HCT116 (cell line): ENCODE measurements around the gene COX15. TPM values are rescaled to one million over a fixed set of nuclear protein-coding genes. Genes with fewer than 3 reads are reported as not detected.

ENCODE experiments used
- ATAC-seq: fragments of 200-7000 bp; cut with Tn5 transposase; 2 replicates; pipeline ENCODE4 v1.9.1; 2020; ENCODE audit warnings: mild to moderate bottlenecking, moderate library complexity
- BruUV-seq: library from RNA; stranded (reverse); fragments of 400-500 nt; replicated peaks from 2 replicates; lab custom pipeline; 2021; lab: Mats Ljungman, UMichigan
- CTCF ChIA-PET: fragments of 300-600 bp; sonication (Branson Sonifier 250); formaldehyde crosslinking; loops from one replicate; lab custom pipeline; 2021; ENCODE audit warnings: antibody characterized with exemption; lab: Charles Lee
- POLR2A ChIA-PET: fragments of 300-600, 350-600 bp; sonication (Branson Sonifier 250); formaldehyde crosslinking; loops from one replicate; lab custom pipeline; 2021; ENCODE audit warnings: antibody characterized with exemption; lab: Charles Lee
- RAD21 ChIA-PET, 2 experiments: fragments of 300-600 bp; sonication (Branson Sonifier 250); formaldehyde crosslinking; loops; one replicate each; lab custom pipeline; 2023; ENCODE audit warnings: low total read pairs in 2 of 2; ENCODE audit not compliant: uncharacterized antibody in 2 of 2, unreplicated experiment in 2 of 2, low non-redundant PET in 1 of 2; lab: Charles Lee
- DNase-seq: peaks from one replicate; pipeline ENCODE4 v3.0.0-alpha.2; 2010; ENCODE audit warnings: low read depth, low spot score
- H2AFZ ChIP-seq: fragments of 200-600 bp; shearing (Covaris generic), sonication (generic); 2 replicates; pipeline ENCODE4 v1.6.1; 2017; ENCODE audit warnings: low read depth, mixed run types, mixed read lengths, antibody characterized with exemption, low read length; ENCODE audit not compliant: poor library complexity, severe bottlenecking
- H3K27ac ChIP-seq: 2 replicates; pipeline ENCODE4 v1.5.1; 2012; ENCODE audit warnings: low read depth, low read length
- H3K27me3 ChIP-seq: fragments of 200-600 bp; sonication (generic); 2 replicates; pipeline ENCODE4 v1.6.1; 2016; ENCODE audit warnings: mixed run types, low read length, mixed read lengths; ENCODE audit not compliant: insufficient read depth
- H3K36me3 ChIP-seq, 2 experiments: fragments of 200-500 bp in 1 of 2; fragments of 200-600 bp in 1 of 2; sonication (Bioruptor generic) in 1 of 2; sonication (generic) in 1 of 2; 2 replicates each; pipeline versions ENCODE4 v1.5.1 to v1.6.1; 2014 to 2016; ENCODE audit warnings: low read length in 2 of 2, inconsistent platforms in 1 of 2, mixed read lengths in 1 of 2, mixed run types in 1 of 2; ENCODE audit not compliant: insufficient read depth in 2 of 2, control insufficient read depth in 1 of 2
- H3K4me1 ChIP-seq, 2 experiments: fragments of 200-600 bp in 1 of 2; sonication (generic) in 1 of 2; 2 replicates each; pipeline versions ENCODE4 v1.5.1 to v1.6.1; 2012 to 2017; ENCODE audit warnings: low read length in 2 of 2, inconsistent platforms in 1 of 2, mild to moderate bottlenecking in 1 of 2, mixed read lengths in 1 of 2, mixed run types in 1 of 2, moderate library complexity in 1 of 2; ENCODE audit not compliant: insufficient read depth in 2 of 2, control insufficient read depth in 1 of 2
- H3K4me2 ChIP-seq: fragments of 200-600 bp; sonication (generic); 2 replicates; pipeline ENCODE4 v1.6.1; 2017; ENCODE audit warnings: mixed run types, low read length, mixed read lengths
- H3K4me3 ChIP-seq, 2 experiments: fragments of 200-600 bp in 1 of 2; sonication (generic) in 1 of 2; replicated peaks in 1 of 2; 2 replicates each; pipeline ENCODE4 v1.5.1; 2011 to 2016; ENCODE audit warnings: low read length in 2 of 2, control low read depth in 1 of 2, low read depth in 1 of 2, mild to moderate bottlenecking in 1 of 2, mixed read lengths in 1 of 2, mixed run types in 1 of 2
- H3K79me2 ChIP-seq: fragments of 200-600 bp; sonication (generic); 2 replicates; pipeline ENCODE4 v1.6.1; 2017; ENCODE audit warnings: mild to moderate bottlenecking, mixed run types, low read length, moderate library complexity, mixed read lengths; ENCODE audit not compliant: insufficient read depth
- H3K9ac ChIP-seq: fragments of 200-600 bp; sonication (generic); 2 replicates; pipeline ENCODE4 v1.6.1; 2016; ENCODE audit warnings: low read length, mixed read lengths
- H3K9me2 ChIP-seq: fragments of 200-600 bp; sonication (generic), shearing (Covaris generic); 2 replicates; pipeline ENCODE4 v1.6.1; 2017; ENCODE audit warnings: mixed run types, mild to moderate bottlenecking, moderate library complexity; ENCODE audit not compliant: insufficient read depth
- H3K9me3 ChIP-seq, 2 experiments: fragments of 200-500 bp in 1 of 2; fragments of 200-600 bp in 1 of 2; sonication (Bioruptor generic) in 1 of 2; sonication (generic) in 1 of 2; 2 replicates each; pipeline ENCODE4 v1.6.1; 2014 to 2017; ENCODE audit warnings: low read length in 2 of 2, mixed read lengths in 2 of 2, inconsistent platforms in 1 of 2, low read depth in 1 of 2, mild to moderate bottlenecking in 1 of 2, mixed run types in 1 of 2, moderate library complexity in 1 of 2; ENCODE audit not compliant: control insufficient read depth in 1 of 2, insufficient read depth in 1 of 2
- H4K20me1 ChIP-seq: fragments of 200-600 bp; sonication (generic), shearing (Covaris generic); 2 replicates; pipeline ENCODE4 v1.6.1; 2017; ENCODE audit warnings: mixed run types, mild to moderate bottlenecking, moderate library complexity; ENCODE audit not compliant: insufficient read depth
- CBX3 ChIP-seq: IDR thresholded peaks from 2 replicates; pipeline ENCODE4 v1.6.1; 2012; ENCODE audit warnings: low read depth
- EGR1 ChIP-seq: IDR thresholded peaks from 2 replicates; pipeline ENCODE4 v1.6.1; 2012; ENCODE audit warnings: low read depth
- ELF1 ChIP-seq: IDR thresholded peaks from 2 replicates; pipeline ENCODE4 v1.6.1; 2012; ENCODE audit warnings: low read depth, borderline replicate concordance
- RAD21 ChIP-seq: IDR thresholded peaks from 2 replicates; pipeline ENCODE4 v1.6.1; 2012; ENCODE audit warnings: low read depth, mild to moderate bottlenecking
- SIN3A ChIP-seq: IDR thresholded peaks from 2 replicates; pipeline ENCODE4 v1.6.1; 2012; ENCODE audit warnings: low read depth
- TCF7L2 ChIP-seq: IDR thresholded peaks from 2 replicates; pipeline ENCODE4 v1.7.0; 2011; ENCODE audit warnings: borderline replicate concordance, inconsistent platforms; ENCODE audit not compliant: insufficient read depth, insufficient read length; ENCODE audit errors: extremely low read depth
- YY1 ChIP-seq: IDR thresholded peaks from 2 replicates; pipeline ENCODE4 v1.6.1; 2011; ENCODE audit warnings: low read length, low read depth, moderate library complexity, mild to moderate bottlenecking; ENCODE audit not compliant: insufficient replicate concordance; ENCODE audit errors: extremely low read depth
- intact Hi-C: fragments of 100-400 bp; cut with micrococcal nuclease; formaldehyde crosslinking; loops from 2 replicates; pipeline ENCODE4 v1.10.0; 2022
- total RNA-seq: library from RNA; stranded (reverse); gene quantifications from one replicate; pipeline ENCODE4 v1.2.1, GENCODE V29; 2021; ENCODE audit not compliant: unreplicated experiment
- TF ChIP-seq, protein P1 (sequence below): IDR thresholded peaks from 2 replicates; pipeline ENCODE4 v1.6.1; 2012
- TF ChIP-seq, protein P2 (sequence below): IDR thresholded peaks from 2 replicates; pipeline ENCODE4 v1.6.1; 2012

The COX15 gene
- total RNA-seq, 1 experiment from 2014 or later: 79.6 TPM

DNA sequence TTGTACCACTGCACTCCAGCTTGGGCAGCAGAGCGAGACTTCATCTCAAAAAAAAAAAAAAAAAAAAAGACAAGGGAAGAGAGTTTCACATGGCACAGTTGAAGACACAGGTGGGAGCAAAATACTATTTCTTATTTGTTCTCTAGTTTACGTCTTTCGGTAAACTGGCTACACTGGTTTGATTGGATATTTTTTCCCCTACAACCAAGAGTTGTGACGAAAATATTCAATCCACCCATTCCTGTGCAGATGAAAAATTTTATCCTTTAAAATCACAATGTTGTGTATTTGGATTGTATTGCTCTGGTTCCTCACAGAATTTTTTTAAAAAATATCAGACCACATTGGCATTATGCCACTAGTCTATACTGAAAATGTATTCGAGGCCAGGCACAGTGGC is 36.0 kb upstream of the COX15 start (continued):
- TF ChIP-seq CBX3 (no peak), TCF7L2 (no peak)
- TF ChIP-seq, protein P1, sequence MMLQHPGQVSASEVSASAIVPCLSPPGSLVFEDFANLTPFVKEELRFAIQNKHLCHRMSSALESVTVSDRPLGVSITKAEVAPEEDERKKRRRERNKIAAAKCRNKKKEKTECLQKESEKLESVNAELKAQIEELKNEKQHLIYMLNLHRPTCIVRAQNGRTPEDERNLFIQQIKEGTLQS: no peak
- TF ChIP-seq, protein P2, sequence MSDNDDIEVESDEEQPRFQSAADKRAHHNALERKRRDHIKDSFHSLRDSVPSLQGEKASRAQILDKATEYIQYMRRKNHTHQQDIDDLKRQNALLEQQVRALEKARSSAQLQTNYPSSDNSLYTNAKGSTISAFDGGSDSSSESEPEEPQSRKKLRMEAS: no peak

DNA sequence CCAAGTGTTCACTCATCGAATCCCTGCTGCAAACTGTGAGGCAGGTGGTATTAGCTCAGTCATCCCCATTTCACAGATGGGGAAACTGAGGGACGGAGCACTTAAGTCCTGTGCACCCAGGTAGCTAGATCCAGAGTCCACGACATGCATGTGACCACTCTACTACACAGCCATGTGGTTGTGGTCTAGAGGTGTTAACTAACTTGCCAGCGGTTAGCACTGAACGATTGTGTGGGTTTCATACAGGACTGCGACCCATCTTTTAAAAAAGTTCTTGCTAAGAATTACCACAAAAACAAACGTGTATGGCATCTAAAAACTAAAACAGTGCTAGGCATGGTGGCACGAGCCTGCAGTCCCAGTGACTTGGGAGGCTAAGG is 34.4 kb upstream of the COX15 start:
- Histone ChIP-seq H3K9me3 (no peaks in the 10 kb centered on the region), H3K36me3 (peaks cover 0 to 6% of the 10 kb centered on the region in 2 experiments; a peak in 1 of 4 replicates), H3K9ac (no peak overlapping the region), H3K4me2 (no peak overlapping the region), H3K27me3 (no peaks in the 10 kb centered on the region), H2AFZ (no peak overlapping the region), H3K9me2 (no peaks in the 10 kb centered on the region), H3K27ac (peak overlapping the region; percentile 4; the same call in 1 of the 2 replicates), H4K20me1 (no peaks in the 10 kb centered on the region), H3K79me2 (no peaks in the 10 kb centered on the region), H3K4me3 (no peak overlapping the region), H3K4me1 (peaks cover 13 to 49% of the 10 kb centered on the region in 2 experiments)
- no peak for ATAC-seq
- no peak for DNase-seq
- RAD21 ChIA-PET: no interaction called here
- POLR2A ChIA-PET: interaction anchor here (0.6 to 1.1 kb wide), 3 partner anchors 11 to 101 kb away, joined by 3 read pairs; no protein-coding TSS in a partner anchor
- intact Hi-C loops: no loop called here
- TF ChIP-seq CBX3 (no peak), YY1 (no peak), ELF1 (no peak), RAD21 (no peak), SIN3A (no peak), EGR1 (no peak)
- TF ChIP-seq, protein P1: no peak
- TF ChIP-seq, protein P2: 0 out of 2 replicates have a peak, but pooled peaks have one; percentile 3
- CTCF ChIA-PET: no interaction called here
- BruUV-seq: no TSS peak
